IMR-90 (cell line): ENCODE data around the gene RAB3IL1. TPM values are rescaled to one million over a fixed set of nuclear protein-coding genes. Genes with fewer than 3 reads are reported as not detected.

ENCODE experiments used
- ATAC-seq: fragments of 200-7000 bp; cut with Tn5 transposase; 2 replicates; pipeline ENCODE4 v1.9.1; 2020; ENCODE audit warnings: low read depth, mild to moderate bottlenecking, moderate library complexity
- BruUV-seq: library from RNA; stranded (reverse); fragments of 400-500 nt; replicated peaks from 2 replicates; lab custom pipeline; 2021; lab: Mats Ljungman, UMichigan
- CTCF ChIA-PET: fragments of 300-600 bp; formaldehyde crosslinking; extraction: SDS; loops from one replicate; lab custom pipeline; 2021; ENCODE audit warnings: antibody characterized with exemption; lab: Yijun Ruan, JAX
- POLR2A ChIA-PET: fragments of 300-600 bp; sonication (Branson Sonifier 250); formaldehyde crosslinking; loops from one replicate; lab custom pipeline; 2022; ENCODE audit warnings: antibody characterized with exemption; ENCODE audit not compliant: unreplicated experiment; lab: Charles Lee
- DNase-seq: peaks from one replicate; pipeline ENCODE4 v3.0.0; 2013
- H2AFZ ChIP-seq: replicated peaks from 2 replicates; pipeline ENCODE3; 2013; ENCODE audit warnings: low read length, mild to moderate bottlenecking; ENCODE audit not compliant: poor library complexity
- H2AK5ac ChIP-seq: 2 replicates; pipeline ENCODE4 v1.6.1; 2013; ENCODE audit warnings: low read depth, low read length, inconsistent platforms
- H2AK9ac ChIP-seq: replicated peaks from 2 replicates; pipeline ENCODE3; 2013; ENCODE audit warnings: mild to moderate bottlenecking, low read depth, low read length, moderate library complexity; ENCODE audit not compliant: poor library complexity
- H2BK120ac ChIP-seq: 2 replicates; pipeline ENCODE4 v1.6.1; 2013; ENCODE audit warnings: low read depth, low read length, inconsistent platforms
- H2BK15ac ChIP-seq: 3 replicates; pipeline ENCODE4 v1.6.1; 2013; ENCODE audit warnings: low read depth, low read length, inconsistent platforms
- H2BK20ac ChIP-seq: 2 replicates; pipeline ENCODE4 v1.6.1; 2013; ENCODE audit warnings: low read depth, mild to moderate bottlenecking, inconsistent platforms, low read length, moderate library complexity
- H2BK5ac ChIP-seq: 2 replicates; pipeline ENCODE4 v1.6.1; 2013; ENCODE audit warnings: mild to moderate bottlenecking, low read depth, low read length, inconsistent platforms; ENCODE audit not compliant: poor library complexity, severe bottlenecking
- H3K14ac ChIP-seq: replicated peaks from 2 replicates; pipeline ENCODE4 v1.6.1; 2013; ENCODE audit warnings: low read depth, low read length, inconsistent platforms
- H3K18ac ChIP-seq: 2 replicates; pipeline ENCODE4 v1.6.1; 2013; ENCODE audit warnings: low read depth, low read length, control low read depth
- H3K23ac ChIP-seq: 2 replicates; pipeline ENCODE4 v1.6.1; 2013; ENCODE audit warnings: low read depth, low read length, inconsistent platforms
- H3K27ac ChIP-seq: 2 replicates; pipeline ENCODE4 v1.5.1; 2013; ENCODE audit warnings: mild to moderate bottlenecking, control low read depth, low read length; ENCODE audit not compliant: insufficient read depth
- H3K27me3 ChIP-seq: 2 replicates; pipeline ENCODE4 v1.6.1; 2013; ENCODE audit warnings: low read length; ENCODE audit not compliant: control insufficient read depth, insufficient read depth
- H3K36me3 ChIP-seq: 2 replicates; pipeline ENCODE4 v1.6.1; 2013; ENCODE audit warnings: low read length, mixed read lengths; ENCODE audit not compliant: control insufficient read depth, insufficient read depth
- H3K4ac ChIP-seq: 2 replicates; pipeline ENCODE4 v1.6.1; 2013; ENCODE audit warnings: low read depth, low read length, inconsistent platforms
- H3K4me1 ChIP-seq: 2 replicates; pipeline ENCODE4 v1.6.1; 2013; ENCODE audit warnings: low read length, mixed read lengths; ENCODE audit not compliant: control insufficient read depth, insufficient read depth
- H3K4me2 ChIP-seq: 2 replicates; pipeline ENCODE4 v1.6.1; 2013; ENCODE audit warnings: low read depth, mild to moderate bottlenecking, control low read depth, low read length, moderate library complexity
- H3K4me3 ChIP-seq: 2 replicates; pipeline ENCODE4 v1.5.1; 2013; ENCODE audit warnings: low read depth, mild to moderate bottlenecking, control low read depth, low read length, moderate library complexity; ENCODE audit not compliant: insufficient read depth
- H3K56ac ChIP-seq: 2 replicates; pipeline ENCODE4 v1.6.1; 2013; ENCODE audit warnings: low read length, inconsistent platforms; ENCODE audit not compliant: insufficient read depth; ENCODE audit errors: extremely low read depth
- H3K79me1 ChIP-seq, 2 experiments: 2 replicates each; pipeline ENCODE4 v1.6.1; 2013; ENCODE audit warnings: low read length in 2 of 2, inconsistent platforms in 1 of 2, low read depth in 1 of 2
- H3K9ac ChIP-seq: 2 replicates; pipeline ENCODE4 v1.6.1; 2013; ENCODE audit warnings: low read depth, low read length, control low read depth
- H3K9me1 ChIP-seq: 2 replicates; pipeline ENCODE4 v1.6.1; 2013; ENCODE audit warnings: low read length, inconsistent platforms; ENCODE audit not compliant: insufficient read depth
- H3K9me3 ChIP-seq: 2 replicates; pipeline ENCODE4 v1.6.1; 2013; ENCODE audit warnings: low read length; ENCODE audit not compliant: control insufficient read depth, insufficient read depth
- H4K20me1 ChIP-seq: 2 replicates; pipeline ENCODE4 v1.6.1; 2013; ENCODE audit warnings: low read length, inconsistent platforms; ENCODE audit not compliant: insufficient read depth
- H4K5ac ChIP-seq: 2 replicates; pipeline ENCODE4 v1.6.1; 2013; ENCODE audit warnings: mild to moderate bottlenecking, low read depth, low read length, control low read depth
- H4K8ac ChIP-seq, 2 experiments: 2 replicates each; pipeline ENCODE4 v1.6.1; 2013; ENCODE audit warnings: low read depth in 2 of 2, low read length in 2 of 2, control low read depth in 1 of 2, inconsistent platforms in 1 of 2
- H4K91ac ChIP-seq: 2 replicates; pipeline ENCODE4 v1.6.1; 2013; ENCODE audit warnings: low read depth, low read length, inconsistent platforms; ENCODE audit not compliant: insufficient read depth
- BHLHE40 ChIP-seq: fragments of 150-350 bp; IDR thresholded peaks from 2 replicates; pipeline ENCODE4 v1.6.1; 2016; ENCODE audit warnings: mild to moderate bottlenecking, low read depth, low read length
- CEBPB ChIP-seq: IDR thresholded peaks from 2 replicates; pipeline ENCODE4 v1.6.1; 2012; ENCODE audit warnings: low read depth, low read length, improper control_type of control experiment
- CHD1 ChIP-seq: IDR thresholded peaks from 2 replicates; pipeline ENCODE4 v1.6.1; 2012; ENCODE audit warnings: low read depth, low read length, improper control_type of control experiment
- FOS ChIP-seq: fragments of 150-350 bp; IDR thresholded peaks from 2 replicates; pipeline ENCODE4 v1.6.1; 2016; ENCODE audit warnings: low read depth, low read length
- MAZ ChIP-seq: IDR thresholded peaks from 2 replicates; pipeline ENCODE4 v1.6.1; 2012; ENCODE audit warnings: low read depth, mild to moderate bottlenecking, low read length, improper control_type of control experiment, moderate library complexity, borderline replicate concordance
- MXI1 ChIP-seq: IDR thresholded peaks from 2 replicates; pipeline ENCODE4 v1.6.1; 2012; ENCODE audit warnings: low read depth, mild to moderate bottlenecking, low read length, moderate library complexity, borderline replicate concordance
- NFE2L2 ChIP-seq: fragments of 150-350 bp; IDR thresholded peaks from 2 replicates; pipeline ENCODE4 v1.6.1; 2016; ENCODE audit warnings: low read depth, mild to moderate bottlenecking, low read length
- RAD21 ChIP-seq: IDR thresholded peaks from 2 replicates; pipeline ENCODE4 v1.6.1; 2012; ENCODE audit warnings: low read length, improper control_type of control experiment
- SMC3 ChIP-seq: fragments of 150-350 bp; IDR thresholded peaks from 2 replicates; pipeline ENCODE4 v1.6.1; 2016; ENCODE audit warnings: low read depth, mild to moderate bottlenecking, antibody characterized with exemption, low read length, moderate library complexity
- WGBS, 2 experiments: methylation state at CpG; one replicate each; pipeline versions ENCODE4 v1.1.5 to v1.1.7; 2013; ENCODE audit warnings: missing lambda C conversion rate in 2 of 2; ENCODE audit not compliant: insufficient read length in 1 of 2; ENCODE audit errors: extremely low coverage in 2 of 2; 5-methylcytosine and 5-hydroxymethylcytosine counted together
- dilution Hi-C: fragments of 300-500 bp; cut with HindIII; formaldehyde crosslinking; loops from one replicate; pipeline ENCODE4 v1.14.3; 2018; ENCODE audit warnings: low sequenced_read_pairs; ENCODE audit not compliant: unreplicated experiment
- in situ Hi-C: fragments of 300-500 bp; cut with MboI; formaldehyde crosslinking; loops from 3 replicates; pipeline ENCODE4 v1.14.3; 2019; ENCODE audit warnings: low sequenced_read_pairs, inconsistent platforms, mixed read lengths
- intact Hi-C: fragments of 100-400 bp; cut with micrococcal nuclease; formaldehyde crosslinking; loops from 2 replicates; pipeline ENCODE4 v1.10.0; 2022
- polyA plus RNA-seq, 3 experiments: library from polyadenylated mRNA; depleted of rRNA; stranded (reverse); fragments of >200 nt; gene quantifications; 2 replicates each; pipeline ENCODE4 v1.2.3, GENCODE V29; 2012; ENCODE audit warnings: low replicate concordance in 1 of 3
- total RNA-seq: library from RNA; depleted of rRNA; stranded (reverse); fragments of >200 nt; gene quantifications from 2 replicates; pipeline ENCODE4 v1.2.3, GENCODE V29; 2012
- TF ChIP-seq, protein P1 (sequence below): fragments of 150-350 bp; IDR thresholded peaks from 2 replicates; pipeline ENCODE4 v1.6.1; 2017; ENCODE audit warnings: mild to moderate bottlenecking, antibody characterized with exemption, low read length, low read depth

Gene RAB3IL1
- total and polyA plus RNA-seq, 2 of the 4 experiments (the other 2 are of a cell fraction) = 0.72 to 1.9 TPM

GRCh38 chr11:61906522-61906909 lies 10.8 kb downstream of the RAB3IL1 start:
- H3K36me3 ChIP-seq = peaks cover 1% of the 10 kb centered on the region; the same call in 1 of the 2 replicates
- no peak overlapping the region for H2AFZ ChIP-seq
- no peak overlapping the region for H2BK15ac ChIP-seq
- no peak overlapping the region for H3K56ac ChIP-seq
- H3K4ac ChIP-seq = no peak overlapping the region
- 85% methylated on average over 7 of the region's 14 CpGs; no CpG with 5 or more reads in 1 of the 2 experiments for WGBS, 2 experiments
- H4K5ac ChIP-seq = no peak overlapping the region
- H2AK9ac ChIP-seq = no peak overlapping the region
- no peak overlapping the region for H3K4me2 ChIP-seq
- H4K8ac ChIP-seq = no peak overlapping the region
- intact Hi-C loops = no loop called here
- TF ChIP-seq CHD1 (no peak), MXI1 (no peak), MAZ (no peak), RAD21 (no peak), CEBPB (no peak), BHLHE40 (no peak), FOS (no peak), SMC3 (no peak), NFE2L2 (no peak)
- TF ChIP-seq, protein P1, sequence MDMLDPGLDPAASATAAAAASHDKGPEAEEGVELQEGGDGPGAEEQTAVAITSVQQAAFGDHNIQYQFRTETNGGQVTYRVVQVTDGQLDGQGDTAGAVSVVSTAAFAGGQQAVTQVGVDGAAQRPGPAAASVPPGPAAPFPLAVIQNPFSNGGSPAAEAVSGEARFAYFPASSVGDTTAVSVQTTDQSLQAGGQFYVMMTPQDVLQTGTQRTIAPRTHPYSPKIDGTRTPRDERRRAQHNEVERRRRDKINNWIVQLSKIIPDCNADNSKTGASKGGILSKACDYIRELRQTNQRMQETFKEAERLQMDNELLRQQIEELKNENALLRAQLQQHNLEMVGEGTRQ = no peak
- no TSS peak for BruUV-seq
- POLR2A ChIA-PET = no interaction called here
- no peaks in the 10 kb centered on the region for H3K9me1 ChIP-seq
- no peak overlapping the region for H2BK20ac ChIP-seq
- dilution Hi-C loops = no loop called here
- ATAC-seq (no peak), DNase-seq (no peak)
- 0 out of 2 replicates have a peak, but pooled peaks cover 3% of the 10 kb centered on the region for H4K20me1 ChIP-seq
- no peak overlapping the region for H4K91ac ChIP-seq
- in situ Hi-C loops = no loop called here
- no peaks in the 10 kb centered on the region for H3K27me3 ChIP-seq
- no peak overlapping the region for H3K23ac ChIP-seq
- no peak overlapping the region for H3K18ac ChIP-seq
- no peak overlapping the region for H3K4me3 ChIP-seq
- no peak overlapping the region for H2BK120ac ChIP-seq
- no peaks in the 10 kb centered on the region for H3K4me1 ChIP-seq
- H3K9me3 ChIP-seq = no peaks in the 10 kb centered on the region
- no peak overlapping the region for H3K14ac ChIP-seq
- H3K9ac ChIP-seq = no peak overlapping the region
- H3K79me1 ChIP-seq = no peaks in the 10 kb centered on the region
- no peak overlapping the region for H2AK5ac ChIP-seq
- H3K27ac ChIP-seq = no peak overlapping the region
- no peak overlapping the region for H2BK5ac ChIP-seq
- CTCF ChIA-PET = interaction anchor here (1.7 kb wide), 1 partner anchor 175 kb away, joined by 8 read pairs; no protein-coding TSS in a partner anchor
